Transverse colon (tissue), 3 donors: ENCODE data around the gene ABHD12.

Experiments used
- CTCF ChIP-seq, 5 experiments: fragments of 200-600 bp in 3 of 5; fragments of 450-650 bp in 2 of 5; sonication (generic) in 3 of 5; IDR thresholded peaks; 1 replicate in 2 of 5; 2 replicates in 3 of 5; pipeline ENCODE4 v1.5.1; 2016 to 2017; ENCODE audit warnings: antibody characterized with exemption in 5 of 5, inconsistent platforms in 3 of 5, mild to moderate bottlenecking in 2 of 5, moderate library complexity in 1 of 5
- EP300 ChIP-seq: sonication (generic); formaldehyde crosslinking; IDR thresholded peaks from one replicate; pipeline ENCODE4 v1.6.1; 2017; ENCODE audit warnings: antibody characterized with exemption, low read depth
- POLR2A ChIP-seq: fragments of 450-650 bp; IDR thresholded peaks from one replicate; pipeline ENCODE4 v1.6.1; 2016; ENCODE audit warnings: antibody characterized with exemption, mild to moderate bottlenecking, moderate library complexity

GRCh38 chr20:25361287-25361683 lies 29.4 kb downstream of the ABHD12 start:
- no peak for TF ChIP-seq CTCF (IDR thresholded peaks at IDR 0.05)
- no peak for TF ChIP-seq POLR2A
- no peak for TF ChIP-seq EP300
